ENCODE results near the gene SERPINI1. TPM values are rescaled to one million over a fixed set of nuclear protein-coding genes. Genes with fewer than 3 reads are reported as not detected.

Gene SERPINI1
- total and polyA plus RNA-seq, 9 of the 15 experiments (the other 6 are each of a cell fraction or from before 2014, with no cell fraction given), result 1.6 to 9.9 (median 3.5) TPM

DNA sequence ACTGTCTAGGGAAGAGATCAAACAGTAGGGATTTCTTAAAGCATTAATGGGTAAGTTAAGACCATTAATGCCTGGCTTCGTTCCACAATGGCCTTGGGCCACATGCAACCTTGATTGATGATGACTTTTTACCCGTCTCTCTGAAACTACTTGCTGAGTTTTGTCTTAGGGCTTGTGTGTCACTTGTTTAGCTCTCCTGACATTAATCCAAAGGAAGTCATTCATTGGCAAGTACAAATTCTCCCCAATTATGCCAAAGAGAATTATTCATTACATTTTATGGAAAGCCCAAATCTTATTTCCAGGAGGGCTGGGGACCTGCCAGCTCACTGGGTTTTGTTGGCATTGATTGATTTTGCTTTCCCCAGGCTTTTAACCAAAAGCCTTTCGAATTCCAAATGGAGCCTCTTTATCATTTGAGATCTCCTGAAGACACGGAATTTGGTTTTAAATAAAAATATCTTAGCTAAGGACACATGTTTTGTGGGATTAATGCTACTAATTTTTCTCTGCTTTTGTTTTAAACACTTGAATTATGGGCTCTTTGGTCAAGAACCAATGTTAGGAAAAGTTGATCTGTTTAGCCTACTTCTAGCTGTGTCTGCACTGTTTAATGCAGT lies 40.7 kb downstream of the SERPINI1 start:
- H3K27ac ChIP-seq (ENCODE audit: extremely low read depth, low read depth, low read length), result no peak overlapping the region
- BruUV-seq (replicated peaks), result no TSS peak
- no peaks in the 10 kb centered on the region for H3K36me3 ChIP-seq (ENCODE audit: control insufficient read depth, insufficient read depth, low read length)
- no peaks in the 10 kb centered on the region for H3K27me3 ChIP-seq (ENCODE audit: control insufficient read depth in 2 of 2, insufficient read depth in 2 of 2, low read length in 2 of 2)
- H3K9me1 ChIP-seq (ENCODE audit: control insufficient read depth, insufficient read depth, low read length), result no peaks in the 10 kb centered on the region
- H3K4me3 ChIP-seq, result no peak overlapping the region
- DNase-seq (ENCODE audit: extremely low read depth in 1 of 4, low spot score in 3 of 4), result no peak
- H3K79me2 ChIP-seq (ENCODE audit: control insufficient read depth, insufficient read depth, low read length), result no peaks in the 10 kb centered on the region
- H3K9ac ChIP-seq (ENCODE audit: insufficient read depth in 1 of 2, low read depth in 2 of 2, low read length in 2 of 2), result no peak overlapping the region
- no peak for ATAC-seq
- no peaks in the 10 kb centered on the region for H3K4me1 ChIP-seq (replicated peaks in 1 of 2; ENCODE audit: control insufficient read depth in 2 of 2, insufficient read depth in 2 of 2, low read length in 2 of 2)
- no peaks in the 10 kb centered on the region for H4K20me1 ChIP-seq (replicated peaks; ENCODE audit: control insufficient read depth, insufficient read depth, low read length)
- H3K4me2 ChIP-seq (ENCODE audit: insufficient read depth, low read length), result no peak overlapping the region
- in situ Hi-C loops (cut with MboI), result no loop called here
- no peaks in the 10 kb centered on the region for H3K9me3 ChIP-seq (replicated peaks; ENCODE audit: control insufficient read depth, insufficient read depth, low read depth, low read length)
- intact Hi-C loops (cut with micrococcal nuclease), result no loop called here
- no peak for FAIRE-seq
- ChIA-PET POLR2A (interaction anchor here (0.6 kb wide), 1 partner anchor 474 kb away, joined by 3 read pairs; no protein-coding TSS in a partner anchor), CTCF (ENCODE audit: low intra/inter-chr PET ratio) (no interaction called here)
- no peak overlapping the region for H2AFZ ChIP-seq (ENCODE audit: low read depth, low read length)
- 0% methylated on average over 4 of the region's 4 CpGs for WGBS (ENCODE audit: insufficient coverage, low coverage, missing lambda C conversion rate)
- TF ChIP-seq PHF8 (IDR thresholded peaks at IDR 0.05; ENCODE audit: borderline replicate concordance, low read length) (no peak), ZNF561 (CRISPR knock-in tag; conservative IDR thresholded peaks at IDR 0.05) (no peak), KDM4B (IDR thresholded peaks at IDR 0.05; ENCODE audit: borderline replicate concordance in 2 of 2, low read depth in 1 of 2) (no peak), SNIP1 (IDR thresholded peaks at IDR 0.05; ENCODE audit: low read depth) (no peak), ZNF24 (IDR thresholded peaks at IDR 0.05) (no peak), TEAD2 (tag; IDR thresholded peaks at IDR 0.05) (no peak), XRCC5 (IDR thresholded peaks at IDR 0.05; ENCODE audit: low read depth, low read length) (no peak), ZNF445 (CRISPR knock-in tag; IDR thresholded peaks at IDR 0.05; ENCODE audit: low read depth) (no peak), ETV5 (CRISPR knock-in tag; IDR thresholded peaks at IDR 0.05; ENCODE audit: low read depth) (no peak), SUPT5H (IDR thresholded peaks at IDR 0.05) (no peak), FOXJ2 (tag; IDR thresholded peaks at IDR 0.05) (no peak), TRIM24 (IDR thresholded peaks at IDR 0.05) (no peak), WHSC1 (IDR thresholded peaks at IDR 0.05; ENCODE audit: low read length) (no peak)
- TF ChIP-seq, protein P1, sequence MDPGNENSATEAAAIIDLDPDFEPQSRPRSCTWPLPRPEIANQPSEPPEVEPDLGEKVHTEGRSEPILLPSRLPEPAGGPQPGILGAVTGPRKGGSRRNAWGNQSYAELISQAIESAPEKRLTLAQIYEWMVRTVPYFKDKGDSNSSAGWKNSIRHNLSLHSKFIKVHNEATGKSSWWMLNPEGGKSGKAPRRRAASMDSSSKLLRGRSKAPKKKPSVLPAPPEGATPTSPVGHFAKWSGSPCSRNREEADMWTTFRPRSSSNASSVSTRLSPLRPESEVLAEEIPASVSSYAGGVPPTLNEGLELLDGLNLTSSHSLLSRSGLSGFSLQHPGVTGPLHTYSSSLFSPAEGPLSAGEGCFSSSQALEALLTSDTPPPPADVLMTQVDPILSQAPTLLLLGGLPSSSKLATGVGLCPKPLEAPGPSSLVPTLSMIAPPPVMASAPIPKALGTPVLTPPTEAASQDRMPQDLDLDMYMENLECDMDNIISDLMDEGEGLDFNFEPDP (CRISPR knock-in tag; IDR thresholded peaks at IDR 0.05), result no peak
- TF ChIP-seq, protein P2, sequence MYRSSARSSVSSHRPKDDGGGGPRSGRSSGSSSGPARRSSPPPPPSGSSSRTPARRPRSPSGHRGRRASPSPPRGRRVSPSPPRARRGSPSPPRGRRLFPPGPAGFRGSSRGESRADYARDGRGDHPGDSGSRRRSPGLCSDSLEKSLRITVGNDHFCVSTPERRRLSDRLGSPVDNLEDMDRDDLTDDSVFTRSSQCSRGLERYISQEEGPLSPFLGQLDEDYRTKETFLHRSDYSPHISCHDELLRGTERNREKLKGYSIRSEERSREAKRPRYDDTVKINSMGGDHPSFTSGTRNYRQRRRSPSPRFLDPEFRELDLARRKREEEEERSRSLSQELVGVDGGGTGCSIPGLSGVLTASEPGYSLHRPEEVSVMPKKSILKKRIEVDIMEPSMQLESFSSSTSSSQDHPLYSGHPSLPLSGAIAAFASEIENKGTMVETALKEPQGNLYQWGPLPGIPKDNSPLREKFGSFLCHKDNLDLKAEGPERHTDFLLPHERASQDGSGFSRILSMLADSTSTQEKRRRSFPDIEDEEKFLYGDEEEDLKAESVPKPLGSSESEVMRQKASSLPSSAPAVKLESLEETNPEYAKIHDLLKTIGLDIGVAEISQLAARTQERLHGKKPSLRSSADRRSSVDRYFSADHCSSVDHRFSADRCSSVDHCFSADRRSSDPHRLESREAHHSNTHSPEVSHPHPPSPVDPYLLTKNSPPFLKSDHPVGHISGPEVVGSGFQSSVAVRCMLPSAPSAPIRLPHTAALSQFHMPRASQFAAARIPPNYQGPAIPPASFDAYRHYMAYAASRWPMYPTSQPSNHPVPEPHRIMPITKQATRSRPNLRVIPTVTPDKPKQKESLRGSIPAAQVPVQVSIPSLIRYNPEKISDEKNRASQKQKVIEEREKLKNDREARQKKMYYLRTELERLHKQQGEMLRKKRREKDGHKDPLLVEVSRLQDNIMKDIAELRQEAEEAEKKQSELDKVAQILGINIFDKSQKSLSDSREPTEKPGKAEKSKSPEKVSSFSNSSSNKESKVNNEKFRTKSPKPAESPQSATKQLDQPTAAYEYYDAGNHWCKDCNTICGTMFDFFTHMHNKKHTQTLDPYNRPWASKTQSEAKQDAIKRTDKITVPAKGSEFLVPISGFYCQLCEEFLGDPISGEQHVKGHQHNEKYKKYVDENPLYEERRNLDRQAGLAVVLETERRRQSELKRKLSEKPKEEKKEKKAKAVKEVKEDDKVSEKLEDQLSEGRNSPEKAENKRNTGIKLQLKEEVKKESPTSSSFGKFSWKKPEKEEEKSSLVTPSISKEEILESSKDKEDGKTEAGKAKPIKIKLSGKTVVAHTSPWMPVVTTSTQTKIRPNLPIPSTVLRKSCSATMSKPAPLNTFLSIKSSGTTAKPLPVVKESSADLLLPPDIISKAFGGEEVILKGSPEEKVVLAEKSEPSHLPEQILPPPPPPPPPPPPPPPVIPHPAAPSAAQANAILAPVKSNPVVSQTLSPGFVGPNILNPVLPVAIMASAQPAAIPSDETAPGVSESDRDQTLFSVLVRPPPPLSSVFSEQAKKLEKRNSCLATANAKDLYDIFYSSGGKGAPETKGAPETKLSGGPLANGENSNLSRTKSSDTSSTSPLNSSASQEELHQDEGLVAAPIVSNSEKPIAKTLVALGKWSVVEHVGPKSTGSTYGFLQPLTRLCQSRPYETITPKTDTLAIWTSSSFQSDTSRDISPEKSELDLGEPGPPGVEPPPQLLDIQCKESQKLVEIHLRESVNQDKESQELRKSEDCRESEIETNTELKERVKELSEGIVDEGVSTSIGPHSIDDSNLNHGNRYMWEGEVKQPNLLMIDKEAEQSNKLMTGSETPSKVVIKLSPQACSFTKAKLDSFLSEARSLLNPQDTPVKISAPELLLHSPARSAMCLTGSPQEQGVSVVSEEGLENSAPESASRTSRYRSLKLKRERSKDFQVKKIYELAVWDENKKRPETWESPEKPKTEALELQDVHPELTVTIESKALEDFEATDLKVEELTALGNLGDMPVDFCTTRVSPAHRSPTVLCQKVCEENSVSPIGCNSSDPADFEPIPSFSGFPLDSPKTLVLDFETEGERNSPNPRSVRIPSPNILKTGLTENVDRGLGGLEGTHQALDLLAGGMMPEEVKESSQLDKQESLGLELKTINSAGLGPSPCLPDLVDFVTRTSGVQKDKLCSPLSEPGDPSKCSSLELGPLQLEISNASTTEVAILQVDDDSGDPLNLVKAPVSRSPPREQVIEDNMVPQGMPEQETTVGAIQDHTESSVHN (IDR thresholded peaks at IDR 0.05; ENCODE audit: borderline replicate concordance in 1 of 2, low read depth in 1 of 2), result no peak

Data from K562 (cell line).